Measurements from ENCODE around the gene TXNRD1.

TXNRD1 gene

GRCh38 chr12:104232609-104233280 is 17.2 kb downstream of the TXNRD1 start:
- H3K4me3 ChIP-seq (ENCODE audit: low read depth, low read length) = no peak overlapping the region
- ChIA-PET CTCF (no interaction called here), POLR2A (no interaction called here)
- H3K27ac ChIP-seq (ENCODE audit: extremely low read depth, low read depth, low read length) = no peak overlapping the region
- no peaks in the 10 kb centered on the region for H3K4me1 ChIP-seq (ENCODE audit: control insufficient read depth, insufficient read depth, low read length)
- no peaks in the 10 kb centered on the region for H3K36me3 ChIP-seq (ENCODE audit: control insufficient read depth in 2 of 2, insufficient read depth in 1 of 2, low read length in 2 of 2)
- H3K9me3 ChIP-seq (ENCODE audit: control insufficient read depth, insufficient read depth, low read depth, low read length) = no peaks in the 10 kb centered on the region
- TF ChIP-seq FEZF1 (tag by site-specific recombination; IDR thresholded peaks at IDR 0.05) = no peak
- peak; percentile 94 for TF ChIP-seq SETDB1 (IDR thresholded peaks at IDR 0.05; ENCODE audit: insufficient read length, low read length)
- TF ChIP-seq TRIM28 (IDR thresholded peaks at IDR 0.05; ENCODE audit: borderline replicate concordance, low read length) = peak; percentile 54; the same call in 1 of the 2 replicates

GRCh38 chr12:104234926-104235499 is 19.4 kb downstream of the TXNRD1 start:
- Histone ChIP-seq H3K4me1 (ENCODE audit: control insufficient read depth, insufficient read depth, low read length) (no peaks in the 10 kb centered on the region), H3K9me3 (ENCODE audit: control insufficient read depth, insufficient read depth, low read depth, low read length) (no peaks in the 10 kb centered on the region), H3K27ac (ENCODE audit: extremely low read depth, low read depth, low read length) (no peak overlapping the region), H3K4me3 (ENCODE audit: low read depth, low read length) (no peak overlapping the region), H3K36me3 (ENCODE audit: control insufficient read depth in 2 of 2, insufficient read depth in 1 of 2, low read length in 2 of 2) (no peaks in the 10 kb centered on the region)
- TF ChIP-seq SETDB1 (IDR thresholded peaks at IDR 0.05; ENCODE audit: insufficient read length, low read length) = peak; percentile 99
- TF ChIP-seq, protein P1, sequence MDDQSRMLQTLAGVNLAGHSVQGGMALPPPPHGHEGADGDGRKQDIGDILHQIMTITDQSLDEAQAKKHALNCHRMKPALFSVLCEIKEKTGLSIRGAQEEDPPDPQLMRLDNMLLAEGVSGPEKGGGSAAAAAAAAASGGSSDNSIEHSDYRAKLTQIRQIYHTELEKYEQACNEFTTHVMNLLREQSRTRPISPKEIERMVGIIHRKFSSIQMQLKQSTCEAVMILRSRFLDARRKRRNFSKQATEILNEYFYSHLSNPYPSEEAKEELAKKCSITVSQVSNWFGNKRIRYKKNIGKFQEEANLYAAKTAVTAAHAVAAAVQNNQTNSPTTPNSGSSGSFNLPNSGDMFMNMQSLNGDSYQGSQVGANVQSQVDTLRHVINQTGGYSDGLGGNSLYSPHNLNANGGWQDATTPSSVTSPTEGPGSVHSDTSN (CRISPR knock-in tag; IDR thresholded peaks at IDR 0.05) = no peak
- TF ChIP-seq ZIC2 (tag by site-specific recombination; IDR thresholded peaks at IDR 0.05) = no peak
- TF ChIP-seq ZNF561 (tag by site-specific recombination; IDR thresholded peaks at IDR 0.05; ENCODE audit: borderline replicate concordance) = peak; percentile 76
- TF ChIP-seq ZNF280C (tag by site-specific recombination; IDR thresholded peaks at IDR 0.05) = no peak
- ChIA-PET POLR2A (interaction anchor here (0.7 kb wide), 1 partner anchor 137 kb away, joined by 3 read pairs; no protein-coding TSS in a partner anchor), CTCF (interaction anchor here (0.7 kb wide), 1 partner anchor 16 kb away, joined by 3 read pairs; no protein-coding TSS in a partner anchor)

GRCh38 chr12:104237930-104238329 is 22.4 kb downstream of the TXNRD1 start:
- POLR2A ChIA-PET = no interaction called here

More at GRCh38 chr12:104237930-104238329, 22.4 kb downstream of the TXNRD1 start:
- Histone ChIP-seq H3K36me3 (ENCODE audit: control insufficient read depth in 2 of 2, insufficient read depth in 1 of 2, low read length in 2 of 2) (no peaks in the 10 kb centered on the region), H3K4me1 (ENCODE audit: control insufficient read depth, insufficient read depth, low read length) (no peaks in the 10 kb centered on the region), H3K9me3 (ENCODE audit: control insufficient read depth, insufficient read depth, low read depth, low read length) (no peaks in the 10 kb centered on the region), H3K27ac (ENCODE audit: extremely low read depth, low read depth, low read length) (no peak overlapping the region), H3K4me3 (ENCODE audit: low read depth, low read length) (no peak overlapping the region)
- CTCF ChIA-PET = interaction anchor here (0.7 kb wide), 1 partner anchor 12 kb away, joined by 3 read pairs; no protein-coding TSS in a partner anchor
- TF ChIP-seq ZBTB44 (tag by site-specific recombination; IDR thresholded peaks at IDR 0.05) = no peak
- TF ChIP-seq ZNF544 (tag by site-specific recombination; IDR thresholded peaks at IDR 0.05) = no peak
- no peak for TF ChIP-seq ZBTB17 (tag by site-specific recombination; IDR thresholded peaks at IDR 0.05)
- TF ChIP-seq EGR2 (tag by site-specific recombination; IDR thresholded peaks at IDR 0.05; ENCODE audit: low read depth) = no peak
- TF ChIP-seq ZNF148 (tag by site-specific recombination; IDR thresholded peaks at IDR 0.05; ENCODE audit: borderline replicate concordance) = no peak
